ENCODE results near the gene MED12L. TPM values are rescaled to one million over a fixed set of nuclear protein-coding genes. Genes with fewer than 3 reads are reported as not detected.
A peak's percentile ranks its signal among the peaks of the same experiment; 100 is the strongest.

Gene MED12L
- total RNA-seq, 2 experiments from 2014 or later, result 12.6 to 32.7 TPM

DNA sequence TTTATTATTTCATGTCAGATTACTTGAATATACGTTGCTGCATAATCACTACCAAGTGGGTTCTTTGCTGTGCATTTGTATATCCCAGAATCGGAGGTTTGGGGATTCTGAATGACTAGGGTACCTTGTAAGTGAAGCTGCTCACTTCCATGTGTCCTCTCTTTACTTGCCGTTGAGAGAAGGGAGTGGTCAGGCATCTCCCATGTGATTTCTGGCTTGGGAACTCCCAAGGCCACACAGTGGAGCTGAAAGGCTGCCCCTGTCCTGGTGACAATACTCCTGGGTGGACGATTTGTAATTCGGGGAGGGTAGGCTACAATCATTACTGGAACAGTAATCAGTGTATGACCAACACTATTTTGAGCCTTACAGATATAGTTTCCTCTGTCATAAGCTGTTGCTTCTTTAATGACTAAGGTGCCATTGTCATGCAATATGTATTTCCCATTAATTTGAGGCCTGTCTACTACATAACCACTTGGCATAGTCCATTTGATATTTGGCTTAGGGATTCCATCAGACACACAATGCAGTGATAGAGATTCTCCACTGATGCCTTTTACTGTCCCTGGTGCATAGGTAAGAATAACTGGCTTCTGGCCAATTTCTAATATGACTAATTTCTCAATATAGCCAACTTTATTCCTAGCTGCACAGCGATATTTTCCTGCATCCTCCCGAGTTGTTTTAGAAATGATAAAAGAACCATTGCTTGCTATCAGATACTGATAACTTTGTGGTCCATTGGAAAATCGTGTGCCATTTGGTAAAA is 351.4 kb downstream of the MED12L start:
- no TSS peak for BruUV-seq (replicated peaks)
- Histone ChIP-seq H3K9me2 (ENCODE audit: insufficient read depth, low read length) (no peaks in the 10 kb centered on the region), H3K4me2 (ENCODE audit: low read length) (no peak overlapping the region), H3K9me3 (ENCODE audit: low read length) (no peaks in the 10 kb centered on the region), H4K20me1 (ENCODE audit: insufficient read depth, low read length) (no peaks in the 10 kb centered on the region), H3K79me2 (ENCODE audit: insufficient read depth, low read depth, low read length) (no peaks in the 10 kb centered on the region), H2AFZ (ENCODE audit: low read length) (no peak overlapping the region), H3K4me1 (ENCODE audit: insufficient read depth, low read length, poor library complexity, severe bottlenecking) (no peaks in the 10 kb centered on the region), H3K4me3 (ENCODE audit: low read depth, low read length, poor library complexity, severe bottlenecking) (no peak overlapping the region), H3K36me3 (ENCODE audit: insufficient read depth, low read length) (no peaks in the 10 kb centered on the region), H3K27ac (ENCODE audit: low read depth, low read length, poor library complexity, severe bottlenecking) (no peak overlapping the region)
- intact Hi-C loops (cut with micrococcal nuclease; ENCODE audit: unreplicated experiment), result loop anchor here (5.0 to 10.0 kb wide), 2 partner anchors 400 to 478 kb away; no protein-coding TSS in a partner anchor
- ChIA-PET POLR2A (no interaction called here), CTCF (ENCODE audit: unreplicated experiment) (no interaction called here)
- TF ChIP-seq EZH2phosphoT487 (IDR thresholded peaks at IDR 0.05; ENCODE audit: borderline replicate concordance, low read depth, low read length), result no peak
- TF ChIP-seq, protein P1, sequence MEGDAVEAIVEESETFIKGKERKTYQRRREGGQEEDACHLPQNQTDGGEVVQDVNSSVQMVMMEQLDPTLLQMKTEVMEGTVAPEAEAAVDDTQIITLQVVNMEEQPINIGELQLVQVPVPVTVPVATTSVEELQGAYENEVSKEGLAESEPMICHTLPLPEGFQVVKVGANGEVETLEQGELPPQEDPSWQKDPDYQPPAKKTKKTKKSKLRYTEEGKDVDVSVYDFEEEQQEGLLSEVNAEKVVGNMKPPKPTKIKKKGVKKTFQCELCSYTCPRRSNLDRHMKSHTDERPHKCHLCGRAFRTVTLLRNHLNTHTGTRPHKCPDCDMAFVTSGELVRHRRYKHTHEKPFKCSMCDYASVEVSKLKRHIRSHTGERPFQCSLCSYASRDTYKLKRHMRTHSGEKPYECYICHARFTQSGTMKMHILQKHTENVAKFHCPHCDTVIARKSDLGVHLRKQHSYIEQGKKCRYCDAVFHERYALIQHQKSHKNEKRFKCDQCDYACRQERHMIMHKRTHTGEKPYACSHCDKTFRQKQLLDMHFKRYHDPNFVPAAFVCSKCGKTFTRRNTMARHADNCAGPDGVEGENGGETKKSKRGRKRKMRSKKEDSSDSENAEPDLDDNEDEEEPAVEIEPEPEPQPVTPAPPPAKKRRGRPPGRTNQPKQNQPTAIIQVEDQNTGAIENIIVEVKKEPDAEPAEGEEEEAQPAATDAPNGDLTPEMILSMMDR (conservative IDR thresholded peaks at IDR 0.05; ENCODE audit: low read length), result no peak
- no peak for DNase-seq (ENCODE audit: low spot score)

DNA sequence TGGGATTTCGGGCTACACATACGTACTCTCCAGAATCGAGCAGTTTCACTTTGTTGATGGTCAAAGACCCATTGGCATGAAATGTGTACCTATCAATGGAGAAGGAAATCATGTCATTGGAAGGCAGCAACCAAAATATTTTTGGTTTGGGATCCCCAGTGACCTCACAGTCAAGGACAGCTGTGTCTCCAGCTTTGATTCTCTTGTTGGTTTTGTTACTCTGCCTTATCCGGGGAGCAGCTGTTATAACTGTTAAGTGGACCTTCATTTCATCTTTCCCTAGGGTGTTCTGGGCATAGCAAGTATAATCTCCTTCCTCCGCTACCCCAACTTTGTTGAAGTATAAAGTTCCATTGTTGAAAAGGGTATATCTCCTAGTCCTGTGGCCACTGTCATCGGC is 352.4 kb downstream of the MED12L start:
- intact Hi-C loops (cut with micrococcal nuclease; ENCODE audit: unreplicated experiment), result loop anchor here (5.0 to 10.0 kb wide), 2 partner anchors 399 to 477 kb away; no protein-coding TSS in a partner anchor
- BruUV-seq (replicated peaks), result no TSS peak
- no peak for DNase-seq (ENCODE audit: low spot score)
- no peaks in the 10 kb centered on the region for H3K9me3 ChIP-seq (ENCODE audit: low read length)
- H3K79me2 ChIP-seq (ENCODE audit: insufficient read depth, low read depth, low read length), result no peaks in the 10 kb centered on the region
- no peaks in the 10 kb centered on the region for H4K20me1 ChIP-seq (ENCODE audit: insufficient read depth, low read length)
- CTCF ChIA-PET (ENCODE audit: unreplicated experiment), result no interaction called here
- POLR2A ChIA-PET, result interaction anchor here (0.6 kb wide), 1 partner anchor 149 kb away, joined by 3 read pairs; no protein-coding TSS in a partner anchor
- no peak overlapping the region for H3K4me2 ChIP-seq (ENCODE audit: low read length)
- H3K9me2 ChIP-seq (ENCODE audit: insufficient read depth, low read length), result no peaks in the 10 kb centered on the region
- H2AFZ ChIP-seq (ENCODE audit: low read length), result no peak overlapping the region
- no peak for TF ChIP-seq EZH2phosphoT487 (IDR thresholded peaks at IDR 0.05; ENCODE audit: borderline replicate concordance, low read depth, low read length)
- TF ChIP-seq, protein P1 (conservative IDR thresholded peaks at IDR 0.05; ENCODE audit: low read length), result no peak
- no peak overlapping the region for H3K27ac ChIP-seq (ENCODE audit: low read depth, low read length, poor library complexity, severe bottlenecking)
- no peaks in the 10 kb centered on the region for H3K4me1 ChIP-seq (ENCODE audit: insufficient read depth, low read length, poor library complexity, severe bottlenecking)
- H3K4me3 ChIP-seq (ENCODE audit: low read depth, low read length, poor library complexity, severe bottlenecking), result no peak overlapping the region
- H3K36me3 ChIP-seq (ENCODE audit: insufficient read depth, low read length), result no peaks in the 10 kb centered on the region

DNA sequence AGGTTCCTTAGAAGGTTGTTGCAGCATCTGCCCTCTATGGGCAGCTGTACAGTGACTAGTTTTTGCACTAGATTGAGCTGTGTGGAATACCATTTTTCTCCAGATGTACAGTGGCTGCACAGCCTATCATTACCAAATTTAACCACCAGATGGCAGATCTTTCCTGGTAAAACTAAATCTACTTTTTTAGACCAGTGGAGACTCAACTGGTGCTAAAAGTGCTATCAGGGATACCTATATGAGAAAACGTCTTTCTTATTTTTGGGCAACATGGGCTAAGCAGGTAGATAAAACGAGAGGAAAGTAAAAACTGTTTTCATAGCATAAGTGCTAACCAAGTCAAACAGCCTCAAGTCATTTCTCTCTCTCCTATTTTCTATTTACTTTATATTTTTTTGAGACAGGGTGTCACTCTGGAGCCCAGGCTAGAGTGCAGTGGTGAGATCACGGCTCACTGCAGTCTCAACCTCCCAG is 354.2 kb downstream of the MED12L start:
- no peaks in the 10 kb centered on the region for H3K79me2 ChIP-seq (ENCODE audit: insufficient read depth, low read depth, low read length)
- no peaks in the 10 kb centered on the region for H3K9me3 ChIP-seq (ENCODE audit: low read length)
- no peaks in the 10 kb centered on the region for H3K36me3 ChIP-seq (ENCODE audit: insufficient read depth, low read length)
- no peak for TF ChIP-seq EZH2phosphoT487 (IDR thresholded peaks at IDR 0.05; ENCODE audit: borderline replicate concordance, low read depth, low read length)
- TF ChIP-seq, protein P1 (conservative IDR thresholded peaks at IDR 0.05; ENCODE audit: low read length), result peak; percentile 84
- H3K9me2 ChIP-seq (ENCODE audit: insufficient read depth, low read length), result no peaks in the 10 kb centered on the region
- H3K27ac ChIP-seq (ENCODE audit: low read depth, low read length, poor library complexity, severe bottlenecking), result no peak overlapping the region
- H3K4me2 ChIP-seq (ENCODE audit: low read length), result no peak overlapping the region
- H2AFZ ChIP-seq (ENCODE audit: low read length), result no peak overlapping the region
- POLR2A ChIA-PET, result interaction anchor here (1.0 kb wide), 1 partner anchor 366 kb away, joined by 3 read pairs; no protein-coding TSS in a partner anchor
- intact Hi-C loops (cut with micrococcal nuclease; ENCODE audit: unreplicated experiment), result loop anchor here (5.0 to 10.0 kb wide), 2 partner anchors 398 to 475 kb away; no protein-coding TSS in a partner anchor
- peak; percentile 54 for DNase-seq (ENCODE audit: low spot score)
- no peak overlapping the region for H3K4me3 ChIP-seq (ENCODE audit: low read depth, low read length, poor library complexity, severe bottlenecking)
- no peaks in the 10 kb centered on the region for H3K4me1 ChIP-seq (ENCODE audit: insufficient read depth, low read length, poor library complexity, severe bottlenecking)
- CTCF ChIA-PET (ENCODE audit: unreplicated experiment), result no interaction called here
- H4K20me1 ChIP-seq (ENCODE audit: insufficient read depth, low read length), result no peaks in the 10 kb centered on the region
- BruUV-seq (replicated peaks), result no TSS peak

Measured in OCI-LY7 (cell line).